ENCODE measurements around the gene SYNC.
"Not testable (repeated sequence)": the region's sequence is repeated elsewhere in the genome, so short reads cannot be mapped to it uniquely, and the experiment has no call there.

SYNC gene

DNA sequence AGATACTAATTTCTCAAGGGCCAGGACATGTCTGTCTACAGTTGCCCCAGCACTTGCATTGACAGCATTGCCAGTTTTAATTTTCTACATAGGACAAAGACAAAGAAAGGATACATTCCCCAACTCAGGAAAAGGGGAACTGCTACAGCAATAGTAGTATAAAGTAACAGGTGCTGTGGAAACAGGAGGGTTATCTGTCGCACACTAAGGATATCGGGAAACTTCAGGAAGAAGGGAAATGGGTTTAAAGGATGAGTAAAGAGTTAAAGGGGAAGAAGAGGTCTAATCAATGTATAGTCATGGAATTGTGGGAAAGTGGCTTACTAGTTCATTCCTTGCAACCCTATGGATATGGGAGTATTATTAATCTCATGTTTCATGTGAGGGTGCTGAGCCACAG, 16.2 kb downstream of the SYNC start:
- no peak for DNase-seq

DNA sequence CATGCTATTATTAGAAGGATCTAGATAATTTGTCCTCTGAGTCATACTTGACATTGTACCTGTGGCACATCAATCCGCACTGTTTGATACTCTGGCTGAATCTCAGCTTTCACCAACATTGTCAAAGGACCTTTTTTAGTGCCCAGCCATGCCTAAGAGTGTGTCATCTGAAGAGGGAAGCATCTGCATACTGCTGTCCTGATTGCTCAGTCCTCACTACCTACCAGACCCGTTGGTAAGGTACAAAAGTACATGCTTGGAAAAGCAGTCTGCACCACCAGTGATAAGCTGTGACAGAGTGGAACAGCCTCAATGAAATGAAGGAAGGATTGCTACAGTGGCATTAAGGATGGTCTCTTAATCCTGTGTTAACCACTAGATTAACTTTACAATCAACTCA, 17.1 kb downstream of the SYNC start:
- DNase-seq = no peak

DNA sequence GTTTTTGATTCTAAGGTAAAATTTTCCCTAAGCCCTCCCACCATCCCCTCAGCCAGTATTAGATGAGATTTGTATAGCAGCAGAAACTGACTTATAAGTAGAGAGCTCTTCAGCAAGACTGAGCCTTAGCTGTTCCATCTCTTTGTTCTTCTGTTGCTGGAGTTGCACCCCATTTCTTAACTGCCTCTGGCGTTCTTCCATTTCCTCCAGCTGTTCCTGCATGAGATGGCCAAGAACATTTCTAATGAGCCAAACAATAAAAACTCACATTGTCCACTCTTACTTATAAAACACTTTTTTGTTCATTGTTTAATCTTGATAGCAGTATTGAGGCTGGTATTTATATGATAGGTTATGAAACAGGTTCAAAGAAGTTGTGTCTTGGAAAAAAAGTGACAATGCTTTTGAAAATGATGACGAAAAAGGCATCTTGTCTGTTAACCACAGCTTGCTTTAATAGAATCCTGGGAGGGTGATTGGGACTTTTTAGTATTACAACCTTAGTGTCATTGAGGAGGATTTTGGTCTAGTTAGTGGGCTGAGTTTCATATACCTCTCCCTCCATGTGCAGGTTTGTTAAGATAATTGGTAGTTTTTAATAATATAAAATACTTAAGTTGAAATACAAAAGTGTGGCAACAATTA, 18.3 kb downstream of the SYNC start:
- no peak for DNase-seq

DNA sequence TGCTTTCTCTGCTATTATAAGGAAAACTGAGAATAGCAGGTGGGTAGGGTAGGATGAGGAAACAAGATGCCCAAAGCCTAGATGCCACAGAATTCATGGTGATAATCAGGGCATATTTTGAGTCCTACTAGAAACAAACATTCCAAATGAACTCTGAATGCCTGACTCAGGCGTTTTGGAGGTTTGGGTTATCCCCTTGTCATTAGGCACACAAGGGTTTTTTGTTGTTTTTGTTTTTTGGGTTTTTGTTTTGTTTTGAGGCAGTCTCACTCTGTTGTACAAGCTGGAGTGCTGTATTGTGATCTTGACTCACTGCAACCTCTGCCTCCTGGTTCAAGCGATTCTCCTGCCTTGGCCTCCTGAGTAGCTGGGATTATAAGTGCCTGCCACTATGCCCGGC, 19.2 kb downstream of the SYNC start:
- DNase-seq = no peak

DNA sequence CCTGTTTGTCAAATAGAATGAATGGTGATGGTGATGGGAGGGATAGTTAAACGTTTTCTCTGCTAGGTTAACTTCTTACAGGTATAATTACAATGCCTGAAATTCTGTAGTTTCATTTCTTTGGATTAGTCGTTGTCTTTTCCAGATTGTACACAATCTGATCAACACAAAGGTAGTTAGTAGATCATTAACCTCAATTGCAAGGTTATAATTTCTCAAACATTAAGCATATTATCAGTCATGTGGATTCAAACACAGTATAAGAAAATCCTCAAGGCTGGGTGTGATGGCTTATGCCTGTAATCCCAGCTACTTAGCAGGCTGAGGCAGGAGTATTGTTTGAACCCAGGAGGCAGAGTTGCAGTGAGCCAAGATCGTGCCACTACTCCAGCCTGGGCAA, 20.6 kb downstream of the SYNC start:
- no peak for DNase-seq

DNA sequence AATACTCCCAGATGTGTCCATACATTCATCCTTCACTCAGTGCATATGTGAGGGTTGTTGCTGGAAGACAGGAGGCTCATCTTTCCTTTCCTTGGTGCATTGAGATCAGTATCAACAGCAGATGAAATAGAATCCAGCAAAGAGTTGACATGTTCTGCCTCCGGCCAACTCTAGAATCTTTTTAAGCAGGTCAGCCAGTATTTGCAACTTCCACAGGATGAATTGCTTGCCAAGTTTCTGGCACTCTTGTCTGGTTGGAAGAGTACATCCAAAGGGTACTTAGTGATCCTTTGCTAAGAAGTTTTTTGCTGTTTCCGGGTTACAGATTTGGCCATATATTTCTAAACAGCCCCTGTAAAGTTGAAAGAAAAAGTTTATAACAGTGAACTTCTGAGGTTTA, 21.1 kb downstream of the SYNC start:
- no peak for DNase-seq

DNA sequence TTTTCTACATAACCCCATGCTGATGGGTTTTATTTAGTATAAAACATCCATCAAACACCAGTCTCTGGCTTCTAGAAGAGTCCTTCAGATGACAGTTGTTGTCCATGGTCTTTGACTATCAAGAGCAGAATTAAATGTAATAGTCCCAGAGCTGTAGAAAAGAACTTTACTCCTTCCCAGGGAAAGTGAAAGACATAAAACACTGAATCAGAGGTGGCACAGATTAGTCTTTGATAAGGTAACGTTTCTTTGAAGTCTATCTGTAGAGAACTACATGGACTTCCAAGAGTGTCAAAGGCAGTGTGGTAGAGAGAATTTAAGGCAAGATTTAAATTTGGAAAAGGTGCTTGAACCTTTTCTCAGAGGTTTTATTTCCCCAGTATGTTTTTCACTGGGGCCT, 21.9 kb downstream of the SYNC start:
- no peak for DNase-seq

DNA sequence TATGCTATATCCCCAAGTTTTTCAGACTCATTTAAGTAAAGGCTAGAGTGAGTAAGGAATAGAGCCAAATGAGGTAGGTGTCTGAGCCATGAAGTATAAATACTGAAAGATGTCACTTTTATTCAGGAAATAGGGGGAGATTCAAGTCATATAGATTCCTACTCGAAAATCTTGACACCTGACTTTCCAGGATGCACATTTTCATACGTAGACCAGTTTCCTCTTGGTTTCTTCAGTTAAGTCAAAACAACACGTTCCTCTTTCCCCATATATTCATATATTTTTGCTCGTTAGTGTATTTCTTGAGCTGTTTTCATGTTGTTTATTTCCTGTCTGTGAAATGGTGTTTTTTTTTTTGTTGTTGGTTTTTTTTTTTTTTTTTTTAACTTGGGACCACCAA, 22.6 kb downstream of the SYNC start:
- not testable (repeated sequence) for DNase-seq

DNA sequence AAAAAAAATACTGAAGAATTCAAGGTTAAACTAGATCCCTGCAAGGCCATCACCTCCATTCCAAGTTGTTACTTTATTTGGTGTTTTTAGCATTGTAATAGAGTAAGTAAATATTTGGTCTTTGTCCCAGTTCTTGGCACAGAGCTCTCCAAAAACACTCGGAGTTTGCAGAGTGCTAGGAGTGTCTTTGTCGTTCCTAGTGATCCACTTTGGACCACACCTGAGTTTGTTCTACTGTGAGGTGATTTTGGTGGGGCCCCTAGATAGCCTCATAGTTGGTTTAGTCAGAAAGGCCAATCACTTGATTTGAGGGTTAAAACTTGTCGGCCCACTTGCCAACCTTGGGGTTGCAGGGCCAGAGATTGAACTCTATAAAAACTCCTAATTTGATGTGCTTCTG, 25.6 kb downstream of the SYNC start:
- no peak for DNase-seq

DNA sequence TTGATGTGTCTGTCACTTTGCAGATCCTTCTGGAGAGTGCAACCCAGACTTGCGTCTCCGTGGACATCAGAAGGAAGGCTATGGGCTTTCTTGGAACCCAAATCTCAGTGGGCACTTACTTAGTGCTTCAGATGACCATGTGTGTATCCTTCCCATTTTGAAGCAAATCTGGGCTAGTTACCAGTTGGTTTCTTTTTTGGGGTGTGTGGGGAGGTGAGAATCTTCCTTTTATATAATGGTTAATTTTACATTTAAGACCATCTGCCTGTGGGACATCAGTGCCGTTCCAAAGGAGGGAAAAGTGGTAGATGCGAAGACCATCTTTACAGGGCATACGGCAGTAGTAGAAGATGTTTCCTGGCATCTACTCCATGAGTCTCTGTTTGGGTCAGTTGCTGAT, 33.9 kb downstream of the SYNC start:
- not testable (repeated sequence) for DNase-seq

DNA sequence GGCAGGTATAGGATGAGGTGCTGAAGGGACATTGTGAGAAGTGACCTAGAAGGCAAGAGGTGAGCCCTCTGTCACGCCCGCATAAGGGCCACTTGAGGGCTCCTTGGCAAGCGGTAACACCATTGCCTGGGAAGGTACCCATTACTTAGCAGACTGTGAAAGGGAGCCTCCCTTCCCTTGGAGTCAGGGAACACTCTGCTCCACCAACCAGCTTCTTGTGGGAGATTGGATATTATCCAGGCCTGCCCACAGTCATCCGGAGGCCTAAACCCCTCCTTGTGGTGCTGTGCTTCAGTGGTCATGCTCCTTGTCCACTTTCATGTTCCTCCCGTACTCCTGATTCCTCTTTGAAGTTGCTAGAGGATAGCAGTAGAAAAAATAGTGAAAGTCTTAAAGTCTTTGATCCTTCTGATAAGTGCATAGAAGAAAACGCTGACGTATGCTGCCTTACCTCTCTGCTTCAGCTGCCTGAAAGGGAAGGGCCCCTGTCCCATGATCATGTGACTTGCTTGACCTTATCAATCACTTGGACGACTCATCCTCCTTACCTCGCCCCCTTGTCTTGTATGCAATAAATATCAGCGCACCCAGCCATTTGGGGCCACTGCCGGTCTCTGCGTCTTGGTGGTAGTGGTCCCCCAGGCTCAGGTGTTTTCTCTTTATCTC, 35.5 kb downstream of the SYNC start:
- no peak for DNase-seq

DNA sequence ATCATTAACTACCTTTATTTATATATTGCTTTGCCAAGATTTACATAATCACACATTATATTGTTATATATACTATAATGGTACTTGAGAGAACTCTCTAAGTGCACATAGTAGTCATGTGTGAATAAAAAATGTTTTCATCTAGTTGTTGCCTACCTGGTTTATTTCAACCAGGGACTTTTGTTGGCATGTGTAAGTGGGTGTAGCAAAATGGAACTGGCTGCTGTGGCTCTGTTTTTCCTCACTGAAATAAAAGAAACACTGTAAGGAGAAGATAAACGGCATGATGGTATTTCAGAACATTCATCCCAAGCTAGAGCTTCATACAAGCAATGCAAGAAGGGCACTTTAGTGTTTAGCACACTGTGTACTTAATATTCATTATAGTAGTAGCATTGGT, 36.7 kb downstream of the SYNC start:
- no peak for DNase-seq

DNA sequence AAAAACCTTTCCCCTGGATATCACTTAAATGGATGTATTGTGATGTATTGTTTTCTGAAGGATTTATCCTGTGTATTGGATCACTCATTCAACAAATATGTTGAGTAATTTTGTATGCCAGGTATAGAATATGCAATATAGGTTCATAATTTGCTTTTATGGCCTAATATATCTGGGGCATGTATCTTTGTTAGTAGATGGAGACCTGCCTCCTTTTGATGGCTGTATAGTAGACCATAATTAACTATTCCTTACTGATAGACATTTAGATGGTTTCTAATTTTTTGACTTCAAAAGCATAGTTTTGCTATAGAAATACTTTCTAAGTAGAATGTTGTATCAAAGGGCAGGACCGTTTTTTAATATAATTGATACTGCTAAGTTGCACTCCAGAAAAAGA, 43.0 kb downstream of the SYNC start:
- DNase-seq = no peak

DNA sequence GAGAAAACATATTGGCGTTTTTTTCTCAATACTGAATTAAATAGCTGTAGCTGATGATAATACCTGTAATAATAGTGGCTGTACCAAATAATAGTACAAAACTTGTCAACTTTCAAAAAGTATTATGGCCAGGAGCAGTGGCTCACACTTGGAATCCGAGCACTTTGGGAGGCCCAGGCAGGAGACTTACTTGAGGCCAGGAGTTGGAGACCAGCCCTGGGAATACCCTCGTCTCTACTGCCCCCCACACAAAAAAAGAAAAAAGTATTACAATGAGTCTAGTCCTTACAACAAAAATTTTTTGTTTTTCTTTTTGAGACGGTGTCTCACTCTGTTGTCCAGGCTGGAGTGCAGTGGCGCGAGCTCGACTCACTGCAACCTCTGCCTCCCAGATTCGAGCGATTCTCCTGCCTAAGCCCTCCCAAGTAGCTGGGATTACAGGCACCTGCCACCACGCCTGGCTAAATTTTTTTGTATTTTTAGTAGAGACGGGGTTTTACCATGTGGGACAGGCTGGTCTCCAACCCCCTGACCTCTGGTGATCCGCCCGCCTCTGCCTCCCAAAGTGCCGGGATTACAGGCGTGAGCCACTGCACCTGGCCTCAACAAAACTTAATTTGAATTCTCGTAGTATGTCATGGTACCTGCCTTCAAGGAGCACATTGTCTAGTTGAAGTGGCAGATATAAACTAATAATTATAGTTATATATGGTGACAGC, 50.2 kb downstream of the SYNC start:
- no peak for DNase-seq

DNA sequence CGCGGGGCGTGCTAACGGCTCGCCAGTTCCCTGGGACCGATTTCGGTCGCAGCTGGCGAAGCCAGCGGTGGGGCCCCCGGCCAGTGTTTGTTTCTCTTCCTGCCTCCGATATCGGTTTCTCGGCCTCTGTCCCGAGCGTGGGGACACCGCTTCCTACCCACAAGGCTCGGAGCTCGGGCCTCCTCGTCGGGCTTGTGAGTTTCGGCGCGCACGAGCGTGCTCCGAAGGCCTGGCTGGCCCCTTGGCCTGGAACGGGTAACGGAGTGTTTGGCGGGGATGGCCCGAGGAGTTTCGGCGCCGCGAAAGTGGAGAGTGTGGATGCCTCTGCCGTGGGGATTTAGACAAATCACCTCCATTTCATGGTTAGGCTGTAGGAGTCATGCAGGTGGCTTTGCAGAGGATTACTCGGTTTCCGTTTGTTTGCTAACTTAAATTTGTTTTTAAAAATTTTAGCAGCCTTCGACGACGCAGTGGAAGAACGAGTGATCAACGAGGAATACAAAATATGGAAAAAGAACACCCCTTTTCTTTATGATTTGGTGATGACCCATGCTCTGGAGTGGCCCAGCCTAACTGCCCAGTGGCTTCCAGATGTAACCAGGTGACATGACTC, 51.0 kb downstream of the SYNC start:
- DNase-seq = peak; percentile 64

DNA sequence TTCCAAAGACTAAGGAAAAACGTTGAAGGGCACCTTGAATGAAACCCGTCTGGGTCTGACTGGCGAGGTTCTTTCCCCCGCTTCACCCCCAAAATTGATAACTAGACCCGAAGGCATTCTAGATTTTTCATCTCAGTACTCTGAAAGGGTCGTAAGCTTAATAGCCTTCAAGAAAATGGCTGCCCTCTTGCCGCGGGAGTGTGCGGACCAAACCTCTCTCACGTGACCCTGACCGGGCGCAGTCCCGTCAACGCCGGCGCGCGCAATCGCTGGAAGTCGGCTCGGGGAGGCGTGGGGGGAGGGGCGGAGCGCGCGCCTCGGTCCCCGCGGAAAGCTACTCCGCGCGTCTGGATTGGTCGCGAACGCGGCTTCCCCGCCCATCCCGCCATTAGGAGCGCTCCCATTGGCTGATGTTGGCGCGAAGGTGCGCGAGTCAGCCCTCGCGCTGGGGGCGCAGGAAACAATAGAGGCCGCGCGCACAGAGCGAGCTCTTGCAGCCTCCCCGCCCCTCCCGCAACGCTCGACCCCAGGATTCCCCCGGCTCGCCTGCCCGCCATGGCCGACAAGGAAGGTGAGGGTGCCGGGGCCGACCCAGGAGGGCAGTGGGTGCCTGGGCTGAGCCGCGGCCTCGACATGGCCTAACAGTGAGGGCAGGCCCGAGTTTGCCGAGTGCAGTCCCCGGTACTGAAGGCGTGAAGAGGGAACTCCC, 51.7 kb downstream of the SYNC start, which contains the start of gene RBBP4:
Gene RBBP4 (plus strand): TSS at position 457 of the 709 bp plus-strand sequence. CDS start 99 bp downstream, at position 556.
- DNase-seq = peak; percentile 99

DNA sequence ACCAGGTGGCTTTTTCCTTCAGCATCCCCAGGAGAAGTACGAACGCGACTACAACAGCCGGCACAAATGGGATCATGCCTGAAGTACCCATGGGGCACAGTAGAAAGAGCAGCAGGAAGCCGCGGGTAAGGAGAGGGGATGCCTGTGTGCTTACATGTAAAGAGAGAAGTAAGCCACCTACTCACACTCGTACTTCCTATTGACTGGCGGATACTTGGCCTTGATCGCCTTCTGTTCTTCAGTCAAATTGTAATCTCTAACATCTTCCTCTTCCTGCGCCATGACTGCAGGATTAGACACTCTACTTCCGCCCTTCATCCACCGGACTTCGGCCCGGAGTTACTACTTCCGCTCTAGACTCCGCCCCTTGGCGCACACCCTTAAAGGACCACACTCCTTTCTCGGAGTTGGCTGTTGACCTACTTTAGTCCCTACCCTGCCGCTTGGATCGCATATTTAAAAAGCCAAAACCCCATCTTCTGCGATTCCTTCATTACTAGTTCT, 52.3 kb downstream of the SYNC start, which contains the start of gene ZBTB8OS:
Gene ZBTB8OS (minus strand): TSS at position 303 of the 504 bp plus-strand sequence. CDS start 21 bp downstream, at position 282.
- DNase-seq = peak; percentile 95

DNA sequence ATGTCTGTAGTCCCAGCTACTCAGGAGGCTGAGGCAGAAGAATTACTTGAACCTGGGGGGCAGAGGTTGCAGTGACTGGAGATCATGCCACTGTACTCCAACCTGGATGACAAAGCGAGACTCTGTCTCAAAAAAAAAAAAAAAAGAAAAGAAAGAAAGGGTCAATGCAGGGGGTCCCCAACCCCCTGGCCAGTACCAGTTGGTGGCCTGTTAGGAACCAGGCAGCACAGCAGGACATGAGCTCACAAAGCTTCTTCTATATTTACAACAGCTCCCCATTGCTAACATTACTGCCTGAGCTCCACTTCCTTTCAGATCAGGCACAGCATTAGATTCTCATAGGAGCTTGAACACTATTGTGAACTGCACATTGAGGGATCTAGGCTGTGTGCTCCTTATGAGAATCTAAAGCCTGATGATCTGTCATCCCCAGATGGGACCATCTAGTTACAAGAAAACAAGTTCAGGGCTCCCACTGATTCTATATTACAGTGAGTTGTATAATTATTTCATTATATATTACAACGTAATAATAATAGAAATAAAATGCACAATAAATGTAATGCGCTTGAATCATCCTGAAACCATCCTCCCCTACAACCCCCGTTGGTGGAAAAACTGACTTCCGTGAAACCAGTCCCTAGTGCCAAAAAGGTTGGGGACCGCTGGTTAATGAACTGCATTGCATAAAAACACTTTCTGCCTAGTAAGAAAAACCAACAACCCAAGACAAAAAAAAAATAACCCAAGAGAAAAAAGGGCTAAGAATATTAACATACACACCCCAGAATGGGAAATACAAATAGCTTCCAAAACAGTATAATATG, 55.0 kb downstream of the SYNC start:
- DNase-seq = no peak

DNA sequence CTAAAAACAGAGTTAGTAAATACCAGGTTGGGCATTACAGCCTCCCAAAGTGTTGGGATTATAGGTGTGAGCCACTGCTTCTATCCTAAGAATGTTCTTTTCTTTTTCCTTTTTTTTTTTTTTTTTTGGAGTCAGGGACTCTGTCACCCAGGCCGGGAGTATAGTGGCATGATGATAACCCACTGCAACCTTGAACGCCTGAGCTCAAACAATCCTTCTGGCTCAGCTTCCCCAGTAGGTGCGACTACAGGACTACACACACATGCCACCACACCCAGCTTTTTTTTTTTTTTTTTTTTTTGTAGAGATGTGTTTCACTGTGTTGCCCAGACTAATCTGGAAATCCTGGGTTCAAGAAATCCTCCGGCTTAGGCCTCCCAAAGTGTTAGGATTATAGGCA, 58.1 kb downstream of the SYNC start:
- DNase-seq = no peak

DNA sequence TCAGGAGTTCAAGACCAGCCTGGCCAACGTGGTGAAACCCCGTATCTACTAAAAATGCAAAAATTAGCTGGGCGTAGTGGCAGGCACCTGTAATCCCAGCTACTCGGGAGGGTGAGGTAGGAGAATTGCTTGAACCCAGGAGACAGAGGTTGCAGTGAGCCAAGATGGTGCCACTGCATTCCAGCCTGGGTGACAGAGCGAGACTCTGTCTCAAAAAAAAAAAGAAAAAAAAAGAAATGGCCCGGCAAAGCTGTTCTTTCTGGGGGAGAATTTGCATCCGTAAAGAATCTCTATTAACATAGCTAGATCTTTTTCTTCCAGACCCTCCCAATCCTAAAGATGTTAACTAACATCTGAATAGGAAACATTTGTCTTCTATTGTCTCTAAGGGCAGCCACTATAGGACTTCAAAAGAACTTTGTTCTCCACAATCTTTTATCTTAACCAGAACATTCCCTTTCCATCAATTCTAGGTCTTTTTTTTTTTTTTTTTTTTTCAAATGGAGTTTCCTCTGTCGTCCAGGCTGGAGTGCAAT, 60.2 kb downstream of the SYNC start:
- DNase-seq = not testable (repeated sequence)

DNA sequence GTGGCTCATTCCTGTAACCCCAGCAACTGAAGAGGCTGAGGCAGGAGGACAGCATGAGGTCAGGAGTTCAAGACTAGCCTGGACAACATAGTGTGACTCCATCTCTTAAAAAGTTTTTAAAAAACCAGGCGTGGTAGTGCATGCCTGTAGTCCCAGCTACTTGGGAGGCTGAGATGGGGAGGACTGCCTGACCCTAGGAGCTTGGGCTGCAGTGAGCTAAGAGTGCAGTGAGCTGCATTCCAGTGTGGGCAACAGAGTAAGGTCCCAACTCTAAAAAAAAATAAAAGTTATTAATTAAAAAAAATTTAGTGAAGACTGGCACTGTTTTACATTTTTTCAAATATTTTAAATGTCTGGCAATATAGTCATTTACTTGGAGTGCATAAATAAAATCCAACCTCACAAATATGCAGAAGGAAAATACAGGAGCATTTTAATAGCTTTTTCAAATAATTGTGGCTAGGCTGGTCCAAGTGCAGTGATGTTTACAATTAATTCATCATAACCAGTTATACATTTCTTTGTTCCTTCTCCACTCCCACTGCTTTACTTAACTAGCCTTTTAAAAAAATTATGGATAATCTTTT, 63.0 kb downstream of the SYNC start:
- DNase-seq = no peak

Measured in NCI-H1092 (cell line).